GM23338 (cell line): Measurements from ENCODE around the gene ZNF76. TPM values are rescaled to one million over a fixed set of nuclear protein-coding genes. Genes with fewer than 3 reads are reported as not detected.

Experiments used
- ATAC-seq: fragments of 200-7000 bp; cut with Tn5 transposase; 3 replicates; pipeline ENCODE4 v1.9.1; 2020
- DNase-seq: peaks from one replicate; pipeline ENCODE4 v3.0.0-alpha.2; 2015; ENCODE audit warnings: low spot score
- H2AFZ ChIP-seq: fragments of 200-600 bp; sonication (generic); 2 replicates; pipeline ENCODE4 v1.8.0; 2016; ENCODE audit warnings: antibody characterized with exemption, mild to moderate bottlenecking, moderate library complexity
- H3F3A ChIP-seq: fragments of 200-600 bp; sonication (generic); replicated peaks from 2 replicates; pipeline ENCODE4 v1.8.0; 2017; ENCODE audit warnings: antibody characterized with exemption, mixed run types, low read depth
- H3K27ac ChIP-seq: fragments of 200-600 bp; sonication (generic); 2 replicates; pipeline ENCODE4 v1.6.1; 2016; ENCODE audit warnings: low read depth
- H3K27me3 ChIP-seq: fragments of 200-600 bp; sonication (generic); 2 replicates; pipeline ENCODE4 v1.8.0; 2016; ENCODE audit warnings: mild to moderate bottlenecking, mixed run types, moderate library complexity; ENCODE audit not compliant: insufficient read depth
- H3K36me3 ChIP-seq: fragments of 200-600 bp; sonication (generic); 2 replicates; pipeline ENCODE4 v1.8.0; 2016; ENCODE audit warnings: mild to moderate bottlenecking; ENCODE audit not compliant: insufficient read depth
- H3K4me1 ChIP-seq: fragments of 200-600 bp; sonication (generic); 2 replicates; pipeline ENCODE4 v1.8.0; 2016; ENCODE audit warnings: mild to moderate bottlenecking, moderate library complexity; ENCODE audit not compliant: insufficient read depth
- H3K4me2 ChIP-seq: fragments of 200-600 bp; sonication (generic); 2 replicates; pipeline ENCODE4 v1.7.1; 2017; ENCODE audit warnings: mixed run types
- H3K4me3 ChIP-seq: fragments of 200-600 bp; sonication (generic); 2 replicates; pipeline ENCODE4 v1.6.1; 2016; ENCODE audit warnings: mixed run types
- H3K79me2 ChIP-seq: fragments of 200-600 bp; sonication (generic); replicated peaks from 2 replicates; pipeline ENCODE4 v1.8.0; 2017; ENCODE audit warnings: mild to moderate bottlenecking; ENCODE audit not compliant: insufficient read depth
- H3K9me2 ChIP-seq: fragments of 200-600 bp; sonication (generic); 2 replicates; pipeline ENCODE4 v1.8.0; 2017; ENCODE audit not compliant: insufficient read depth
- H4K20me1 ChIP-seq: fragments of 200-600 bp; sonication (generic); replicated peaks from 2 replicates; pipeline ENCODE4 v1.8.0; 2017; ENCODE audit warnings: mild to moderate bottlenecking; ENCODE audit not compliant: insufficient read depth
- H3K27ac Mint-ChIP-seq: 2 replicates; pipeline ENCODE4 v1.8.0; 2020; ENCODE audit warnings: inconsistent platforms, mild to moderate bottlenecking, moderate library complexity, mixed read lengths
- H3K27me3 Mint-ChIP-seq: 3 replicates; pipeline ENCODE4 v1.8.0; 2022; ENCODE audit warnings: low read depth, mild to moderate bottlenecking, moderate library complexity, mixed read lengths, inconsistent platforms; ENCODE audit not compliant: insufficient read depth, poor library complexity
- H3K36me3 Mint-ChIP-seq: 3 replicates; pipeline ENCODE4 v1.8.0; 2021; ENCODE audit warnings: low read depth, mild to moderate bottlenecking, inconsistent platforms, moderate library complexity, mixed read lengths
- H3K4me1 Mint-ChIP-seq: 3 replicates; pipeline ENCODE4 v1.8.0; 2020; ENCODE audit warnings: mild to moderate bottlenecking, inconsistent platforms, mixed read lengths
- H3K4me3 Mint-ChIP-seq: 3 replicates; pipeline ENCODE4 v1.8.0; 2021; ENCODE audit warnings: moderate library complexity, mild to moderate bottlenecking, inconsistent platforms, mixed read lengths
- H3K9me3 Mint-ChIP-seq: 3 replicates; pipeline ENCODE4 v1.8.0; 2020; ENCODE audit warnings: moderate library complexity, mild to moderate bottlenecking, inconsistent platforms, mixed read lengths
- CREB1 ChIP-seq: fragments of 250-450 bp; sonication (Bioruptor Pico); IDR thresholded peaks from 2 replicates; pipeline ENCODE4 v1.5.0; 2020; ENCODE audit warnings: low read depth, mild to moderate bottlenecking, moderate library complexity
- CTCF ChIP-seq, 2 experiments: fragments of 200-600 bp in 1 of 2; sonication (generic) in 1 of 2; conservative IDR thresholded peaks; 2 replicates each; pipeline versions ENCODE4 v1.5.1 to v1.6.1; 2016 to 2017; ENCODE audit warnings: antibody characterized with exemption in 2 of 2, low read depth in 2 of 2, mild to moderate bottlenecking in 2 of 2, moderate library complexity in 1 of 2
- EZH2 ChIP-seq: fragments of 200-600 bp; sonication (generic); IDR thresholded peaks from one replicate; pipeline ENCODE4 v1.8.0; 2017; ENCODE audit warnings: antibody characterized with exemption, mild to moderate bottlenecking, low read depth; ENCODE audit not compliant: unreplicated experiment
- EZH2phosphoT487 ChIP-seq: fragments of 200-600 bp; sonication (generic); IDR thresholded peaks from one replicate; pipeline ENCODE4 v1.8.1; 2018; ENCODE audit warnings: antibody characterized with exemption; ENCODE audit not compliant: unreplicated experiment
- JUNB ChIP-seq: IDR thresholded peaks from one replicate; pipeline ENCODE4 v1.6.1; 2016; ENCODE audit warnings: antibody characterized with exemption; ENCODE audit not compliant: unreplicated experiment
- NANOG ChIP-seq: IDR thresholded peaks from 2 replicates; pipeline ENCODE4 v1.6.1; 2016; ENCODE audit warnings: antibody characterized with exemption, borderline replicate concordance
- POLR2AphosphoS5 ChIP-seq: IDR thresholded peaks from 2 replicates; pipeline ENCODE4 v1.6.1; 2016; ENCODE audit warnings: antibody characterized with exemption, low read depth
- STAT1 ChIP-seq: IDR thresholded peaks from one replicate; pipeline ENCODE4 v1.6.1; 2016; ENCODE audit warnings: antibody characterized with exemption; ENCODE audit not compliant: unreplicated experiment
- ZNF331 ChIP-seq: fragments of 250-450 bp; sonication (Bioruptor Pico); IDR thresholded peaks from 2 replicates; pipeline ENCODE4 v1.5.0; 2020; ENCODE audit warnings: low read depth, mild to moderate bottlenecking, moderate library complexity
- polyA plus RNA-seq: library from polyadenylated mRNA; unstranded; fragments of >200 nt; fragmentation: Nextera tagmentation; extraction: Ambion mirVana; gene quantifications from 2 replicates; pipeline ENCODE4 v1.2.1, GENCODE V29; 2016
- total RNA-seq: library from RNA; depleted of rRNA; stranded (reverse); fragments of >200 nt; shearing (Covaris generic); gene quantifications from 2 replicates; pipeline ENCODE4 v1.2.3, GENCODE V29; 2014
- TF ChIP-seq, protein P1 (sequence below): IDR thresholded peaks from 2 replicates; pipeline ENCODE4 v1.6.1; 2016; ENCODE audit warnings: antibody characterized with exemption
- TF ChIP-seq, protein P2 (sequence below): fragments of 250-450 bp; sonication (Bioruptor Pico); IDR thresholded peaks from 2 replicates; pipeline ENCODE4 v1.5.0; 2020; ENCODE audit warnings: mild to moderate bottlenecking, moderate library complexity

ZNF76 gene
- total and polyA plus RNA-seq, 2 experiments from 2014 or later = 12.5 to 18.8 TPM

GRCh38 chr6:35248965-35249364 is 10.6 kb upstream of the ZNF76 start:
- Histone ChIP-seq H3K36me3 (no peaks in the 10 kb centered on the region), H3K79me2 (no peaks in the 10 kb centered on the region; the same call in 1 of the 2 replicates), H3K4me3 (no peak overlapping the region), H3F3A (no peaks in the 10 kb centered on the region), H3K4me2 (no peak overlapping the region; the same call in 1 of the 2 replicates), H3K27ac (no peak overlapping the region), H3K4me1 (peaks cover 7% of the 10 kb centered on the region; the same call in 1 of the 2 replicates), H3K27me3 (no peaks in the 10 kb centered on the region), H3K9me2 (no peaks in the 10 kb centered on the region), H4K20me1 (peaks cover 14% of the 10 kb centered on the region; the same call in 1 of the 2 replicates), H2AFZ (no peak overlapping the region)
- Mint-ChIP-seq H3K4me1 (peaks cover 23% of the 10 kb centered on the region), H3K4me3 (no peak overlapping the region), H3K36me3 (no peaks in the 10 kb centered on the region), H3K27ac (peak overlapping the region; percentile 34), H3K9me3 (no peaks in the 10 kb centered on the region), H3K27me3 (peaks cover 8% of the 10 kb centered on the region)
- DNase-seq (no peak), ATAC-seq (peak; percentile 24; the same call in 2 of the 3 replicates)
- no peak for TF ChIP-seq EZH2
- TF ChIP-seq CTCF (conservative IDR thresholded peaks at IDR 0.05; ENCODE audit: low read depth in 2 of 2) = no peak
- TF ChIP-seq, protein P1, sequence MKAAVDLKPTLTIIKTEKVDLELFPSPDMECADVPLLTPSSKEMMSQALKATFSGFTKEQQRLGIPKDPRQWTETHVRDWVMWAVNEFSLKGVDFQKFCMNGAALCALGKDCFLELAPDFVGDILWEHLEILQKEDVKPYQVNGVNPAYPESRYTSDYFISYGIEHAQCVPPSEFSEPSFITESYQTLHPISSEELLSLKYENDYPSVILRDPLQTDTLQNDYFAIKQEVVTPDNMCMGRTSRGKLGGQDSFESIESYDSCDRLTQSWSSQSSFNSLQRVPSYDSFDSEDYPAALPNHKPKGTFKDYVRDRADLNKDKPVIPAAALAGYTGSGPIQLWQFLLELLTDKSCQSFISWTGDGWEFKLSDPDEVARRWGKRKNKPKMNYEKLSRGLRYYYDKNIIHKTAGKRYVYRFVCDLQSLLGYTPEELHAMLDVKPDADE = no peak
- TF ChIP-seq ZNF331 = no peak

GRCh38 chr6:35251949-35252348 is 7.6 kb upstream of the ZNF76 start:
- Mint-ChIP-seq H3K27me3 (peaks cover 5% of the 10 kb centered on the region), H3K9me3 (no peaks in the 10 kb centered on the region), H3K27ac (no peak overlapping the region), H3K4me1 (peaks cover 23% of the 10 kb centered on the region), H3K4me3 (no peak overlapping the region), H3K36me3 (no peaks in the 10 kb centered on the region)
- Histone ChIP-seq H2AFZ (no peak overlapping the region), H3K79me2 (no peaks in the 10 kb centered on the region; the same call in none of the 2 replicates), H3K27me3 (no peaks in the 10 kb centered on the region), H4K20me1 (peaks cover 6% of the 10 kb centered on the region; the same call in 1 of the 2 replicates), H3K4me2 (no peak overlapping the region), H3K4me1 (peaks cover 7% of the 10 kb centered on the region; the same call in 1 of the 2 replicates), H3K9me2 (no peaks in the 10 kb centered on the region), H3K36me3 (no peaks in the 10 kb centered on the region), H3K27ac (no peak overlapping the region), H3K4me3 (no peak overlapping the region), H3F3A (no peaks in the 10 kb centered on the region)
- DNase-seq (no peak), ATAC-seq (no peak)
- TF ChIP-seq NANOG (no peak), EZH2phosphoT487 (no peak), POLR2AphosphoS5 (no peak), JUNB (no peak), CTCF (conservative IDR thresholded peaks at IDR 0.05; ENCODE audit: low read depth in 2 of 2) (no peak), STAT1 (no peak), CREB1 (CRISPR knock-in tag) (no peak)
- TF ChIP-seq, protein P2, sequence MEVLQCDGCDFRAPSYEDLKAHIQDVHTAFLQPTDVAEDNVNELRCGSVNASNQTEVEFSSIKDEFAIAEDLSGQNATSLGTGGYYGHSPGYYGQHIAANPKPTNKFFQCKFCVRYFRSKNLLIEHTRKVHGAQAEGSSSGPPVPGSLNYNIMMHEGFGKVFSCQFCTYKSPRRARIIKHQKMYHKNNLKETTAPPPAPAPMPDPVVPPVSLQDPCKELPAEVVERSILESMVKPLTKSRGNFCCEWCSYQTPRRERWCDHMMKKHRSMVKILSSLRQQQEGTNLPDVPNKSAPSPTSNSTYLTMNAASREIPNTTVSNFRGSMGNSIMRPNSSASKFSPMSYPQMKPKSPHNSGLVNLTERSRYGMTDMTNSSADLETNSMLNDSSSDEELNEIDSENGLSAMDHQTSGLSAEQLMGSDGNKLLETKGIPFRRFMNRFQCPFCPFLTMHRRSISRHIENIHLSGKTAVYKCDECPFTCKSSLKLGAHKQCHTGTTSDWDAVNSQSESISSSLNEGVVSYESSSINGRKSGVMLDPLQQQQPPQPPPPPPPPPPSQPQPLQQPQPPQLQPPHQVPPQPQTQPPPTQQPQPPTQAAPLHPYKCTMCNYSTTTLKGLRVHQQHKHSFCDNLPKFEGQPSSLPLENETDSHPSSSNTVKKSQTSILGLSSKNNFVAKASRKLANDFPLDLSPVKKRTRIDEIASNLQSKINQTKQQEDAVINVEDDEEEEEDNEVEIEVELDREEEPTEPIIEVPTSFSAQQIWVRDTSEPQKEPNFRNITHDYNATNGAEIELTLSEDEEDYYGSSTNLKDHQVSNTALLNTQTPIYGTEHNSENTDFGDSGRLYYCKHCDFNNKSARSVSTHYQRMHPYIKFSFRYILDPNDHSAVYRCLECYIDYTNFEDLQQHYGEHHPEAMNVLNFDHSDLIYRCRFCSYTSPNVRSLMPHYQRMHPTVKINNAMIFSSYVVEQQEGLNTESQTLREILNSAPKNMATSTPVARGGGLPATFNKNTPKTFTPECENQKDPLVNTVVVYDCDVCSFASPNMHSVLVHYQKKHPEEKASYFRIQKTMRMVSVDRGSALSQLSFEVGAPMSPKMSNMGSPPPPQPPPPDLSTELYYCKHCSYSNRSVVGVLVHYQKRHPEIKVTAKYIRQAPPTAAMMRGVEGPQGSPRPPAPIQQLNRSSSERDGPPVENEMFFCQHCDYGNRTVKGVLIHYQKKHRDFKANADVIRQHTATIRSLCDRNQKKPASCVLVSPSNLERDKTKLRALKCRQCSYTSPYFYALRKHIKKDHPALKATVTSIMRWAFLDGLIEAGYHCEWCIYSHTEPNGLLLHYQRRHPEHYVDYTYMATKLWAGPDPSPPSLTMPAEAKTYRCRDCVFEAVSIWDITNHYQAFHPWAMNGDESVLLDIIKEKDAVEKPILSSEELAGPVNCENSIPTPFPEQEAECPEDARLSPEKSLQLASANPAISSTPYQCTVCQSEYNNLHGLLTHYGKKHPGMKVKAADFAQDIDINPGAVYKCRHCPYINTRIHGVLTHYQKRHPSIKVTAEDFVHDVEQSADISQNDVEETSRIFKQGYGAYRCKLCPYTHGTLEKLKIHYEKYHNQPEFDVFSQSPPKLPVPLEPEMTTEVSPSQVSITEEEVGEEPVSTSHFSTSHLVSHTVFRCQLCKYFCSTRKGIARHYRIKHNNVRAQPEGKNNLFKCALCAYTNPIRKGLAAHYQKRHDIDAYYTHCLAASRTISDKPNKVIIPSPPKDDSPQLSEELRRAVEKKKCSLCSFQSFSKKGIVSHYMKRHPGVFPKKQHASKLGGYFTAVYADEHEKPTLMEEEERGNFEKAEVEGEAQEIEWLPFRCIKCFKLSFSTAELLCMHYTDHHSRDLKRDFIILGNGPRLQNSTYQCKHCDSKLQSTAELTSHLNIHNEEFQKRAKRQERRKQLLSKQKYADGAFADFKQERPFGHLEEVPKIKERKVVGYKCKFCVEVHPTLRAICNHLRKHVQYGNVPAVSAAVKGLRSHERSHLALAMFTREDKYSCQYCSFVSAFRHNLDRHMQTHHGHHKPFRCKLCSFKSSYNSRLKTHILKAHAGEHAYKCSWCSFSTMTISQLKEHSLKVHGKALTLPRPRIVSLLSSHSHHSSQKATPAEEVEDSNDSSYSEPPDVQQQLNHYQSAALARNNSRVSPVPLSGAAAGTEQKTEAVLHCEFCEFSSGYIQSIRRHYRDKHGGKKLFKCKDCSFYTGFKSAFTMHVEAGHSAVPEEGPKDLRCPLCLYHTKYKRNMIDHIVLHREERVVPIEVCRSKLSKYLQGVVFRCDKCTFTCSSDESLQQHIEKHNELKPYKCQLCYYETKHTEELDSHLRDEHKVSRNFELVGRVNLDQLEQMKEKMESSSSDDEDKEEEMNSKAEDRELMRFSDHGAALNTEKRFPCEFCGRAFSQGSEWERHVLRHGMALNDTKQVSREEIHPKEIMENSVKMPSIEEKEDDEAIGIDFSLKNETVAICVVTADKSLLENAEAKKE (CRISPR knock-in tag) = no peak
